Choroid plexus epithelial cell (primary cell): ENCODE results near the gene RAB5IF.
A peak's percentile ranks its signal among the peaks of the same experiment; 100 is the strongest.
"Not testable (repeated sequence)": the region's sequence is repeated elsewhere in the genome, so short reads cannot be mapped to it uniquely, and the experiment has no call there.

Experiments
- DNase-seq: peaks from one replicate; pipeline ENCODE4 v3.0.0-alpha.2; 2010; ENCODE audit warnings: low read depth
- H3K4me3 ChIP-seq: 2 replicates; pipeline ENCODE4 v1.5.1; 2011; ENCODE audit warnings: low read depth, mild to moderate bottlenecking, control low read depth, low read length, moderate library complexity
- CTCF ChIP-seq: conservative IDR thresholded peaks from 2 replicates; pipeline ENCODE4 v1.5.1; 2011; ENCODE audit warnings: low read depth, mild to moderate bottlenecking, control low read depth, inconsistent platforms, low read length, moderate library complexity

Gene RAB5IF

GRCh38 chr20:36631646-36632045, 26.1 kb downstream of the RAB5IF start:
- no peak for TF ChIP-seq CTCF
- peak; percentile 23 for DNase-seq
- H3K4me3 ChIP-seq: no peak overlapping the region

- no peak for DNase-seq
- no peak overlapping the region for H3K4me3 ChIP-seq
- TF ChIP-seq CTCF: no peak
These were observed 26.5 kb downstream of the RAB5IF start for GRCh38 chr20:36632147-36632486.

- DNase-seq: no peak
- H3K4me3 ChIP-seq: no peak overlapping the region
- no peak for TF ChIP-seq CTCF
These were observed 27.1 kb downstream of the RAB5IF start for GRCh38 chr20:36632487-36633284.

- DNase-seq: no peak
- no peak overlapping the region for H3K4me3 ChIP-seq
- TF ChIP-seq CTCF: no peak
These were observed 27.8 kb downstream of the RAB5IF start for GRCh38 chr20:36633285-36633772.

- TF ChIP-seq CTCF: no peak
- H3K4me3 ChIP-seq: no peak overlapping the region
- no peak for DNase-seq
These were observed 28.8 kb downstream of the RAB5IF start for GRCh38 chr20:36634342-36634741.

- not testable (repeated sequence) for H3K4me3 ChIP-seq, DNase-seq
These were observed 33.4 kb downstream of the RAB5IF start for GRCh38 chr20:36638876-36639400.

GRCh38 chr20:36641506-36641843, 35.9 kb downstream of the RAB5IF start:
- TF ChIP-seq CTCF: no peak
- DNase-seq: no peak
- no peak overlapping the region for H3K4me3 ChIP-seq
